ENCODE data around the gene ENO2. TPM values are rescaled to one million over a fixed set of nuclear protein-coding genes. Genes with fewer than 3 reads are reported as not detected.
A peak's percentile ranks its signal among the peaks of the same experiment; 100 is the strongest.

Gene ENO2
- total RNA-seq, 1 donor from 2014 or later, result 12.6 TPM

- no peak for DNase-seq (ENCODE audit: low read depth, low spot score)
Measured at GRCh38 chr12:6959805-6960592, 45.6 kb downstream of the ENO2 start.

- no peak for DNase-seq (ENCODE audit: low read depth, low spot score)
Measured at GRCh38 chr12:6960593-6961277, 46.4 kb downstream of the ENO2 start.

- no peak for DNase-seq (ENCODE audit: low read depth, low spot score)
Measured at GRCh38 chr12:6961278-6961694, 46.9 kb downstream of the ENO2 start.

GRCh38 chr12:6961695-6962284 lies 47.4 kb downstream of the ENO2 start:
- no peak for DNase-seq (ENCODE audit: low read depth, low spot score)

- no peak for DNase-seq (ENCODE audit: low read depth, low spot score)
Measured at GRCh38 chr12:6962285-6963015, 48.1 kb downstream of the ENO2 start.

GRCh38 chr12:6963016-6963731 lies 48.8 kb downstream of the ENO2 start:
- DNase-seq (ENCODE audit: low read depth, low spot score), result no peak

GRCh38 chr12:6963791-6964413 lies 49.5 kb downstream of the ENO2 start:
- DNase-seq (ENCODE audit: low read depth, low spot score), result no peak

- DNase-seq (ENCODE audit: low read depth, low spot score), result no peak
Measured at GRCh38 chr12:6964605-6965025, 50.2 kb downstream of the ENO2 start.

- peak; percentile 55 for DNase-seq (ENCODE audit: low read depth, low spot score)
Measured at GRCh38 chr12:6965026-6965661, 50.8 kb downstream of the ENO2 start.

- no peak for DNase-seq (ENCODE audit: low read depth, low spot score)
Measured at GRCh38 chr12:6965714-6966113, 51.3 kb downstream of the ENO2 start.

GRCh38 chr12:6966351-6966750 lies 52.0 kb downstream of the ENO2 start:
- DNase-seq (ENCODE audit: low read depth, low spot score), result no peak

GRCh38 chr12:6967651-6968100 lies 53.3 kb downstream of the ENO2 start:
- no peak for DNase-seq (ENCODE audit: low read depth, low spot score)

GRCh38 chr12:6968426-6968825 lies 54.0 kb downstream of the ENO2 start:
- no peak for DNase-seq (ENCODE audit: low read depth, low spot score)

- no peak for DNase-seq (ENCODE audit: low read depth, low spot score)
Measured at GRCh38 chr12:6970096-6970527, 55.7 kb downstream of the ENO2 start.

Other genes with a start within 250 kb of the ENO2 start
- 9.5 and 12.0 TPM in 2 replicates for gene ZNF384, start 225.2 kb upstream of the ENO2 start, total RNA-seq
- gene PIANP, start 213.8 kb upstream of the ENO2 start, total RNA-seq, result not detected in 2 replicates
- 54.8 and 71.4 TPM in 2 replicates for gene COPS7A, start 190.5 kb upstream of the ENO2 start, total RNA-seq
- 56.9 and 94.9 TPM in 2 replicates for gene MLF2, start 161.4 kb upstream of the ENO2 start, total RNA-seq
- gene PTMS, start 148.2 kb upstream of the ENO2 start, total RNA-seq, result 45.2 and 61.3 TPM in 2 replicates
- 0.11 and 0.13 TPM in 2 replicates for gene LAG3, start 142.1 kb upstream of the ENO2 start, total RNA-seq
- gene CD4, start 125.1 kb upstream of the ENO2 start, total RNA-seq, result 0.07 TPM in 1 of 2 replicates, not detected in the other
- gene GPR162, start 92.8 kb upstream of the ENO2 start, total RNA-seq, result 9.0 and 13.5 TPM in 2 replicates
- gene P3H3, start 86.2 kb upstream of the ENO2 start, total RNA-seq, result 66.5 and 83.1 TPM in 2 replicates
- gene GNB3, start 73.7 kb upstream of the ENO2 start, total RNA-seq, result 0.79 and 1.4 TPM in 2 replicates
- 11.0 and 27.2 TPM in 2 replicates for gene CDCA3, start 63.3 kb upstream of the ENO2 start, total RNA-seq
- 105 and 132 TPM in 2 replicates for gene USP5, start 62.4 kb upstream of the ENO2 start, total RNA-seq
- 941 and 1,374 TPM in 2 replicates for gene TPI1, start 47.0 kb upstream of the ENO2 start, total RNA-seq
- gene SPSB2, start 41.3 kb upstream of the ENO2 start, total RNA-seq, result 3.1 and 5.8 TPM in 2 replicates
- gene LRRC23, start 9.8 kb upstream of the ENO2 start, total RNA-seq, result 4.4 TPM in 2 replicates
- gene ATN1, start 13.4 kb downstream of the ENO2 start, total RNA-seq, result 6.1 and 6.7 TPM in 2 replicates
- gene RNU7-1, start 29.2 kb downstream of the ENO2 start, total RNA-seq, result not detected in 2 replicates
- 68.2 and 84.6 TPM in 2 replicates for gene C12orf57, start 29.4 kb downstream of the ENO2 start, total RNA-seq
- gene PTPN6, start 36.8 kb downstream of the ENO2 start, total RNA-seq, result 0.13 and 0.60 TPM in 2 replicates
- 182 and 215 TPM in 2 replicates for gene PHB2, start 56.1 kb downstream of the ENO2 start, total RNA-seq
- gene EMG1, start 56.3 kb downstream of the ENO2 start, total RNA-seq, result 47.9 and 85.6 TPM in 2 replicates
- gene LPCAT3, start 103.9 kb downstream of the ENO2 start, total RNA-seq, result 5.2 and 8.6 TPM in 2 replicates
- gene C1S, start 146.1 kb downstream of the ENO2 start, total RNA-seq, result 0.40 and 5.1 TPM in 2 replicates
- 1.9 and 4.4 TPM in 2 replicates for gene C1R, start 177.9 kb downstream of the ENO2 start, total RNA-seq
- gene C1RL, start 194.6 kb downstream of the ENO2 start, total RNA-seq, result 15.6 and 19.7 TPM in 2 replicates
- gene RBP5, start 214.3 kb downstream of the ENO2 start, total RNA-seq, result not detected in 2 replicates
- 12.8 and 18.5 TPM in 2 replicates for gene CLSTN3, start 215.8 kb downstream of the ENO2 start, total RNA-seq

Measured in pulmonary artery endothelial cell (primary cell).